ENCODE measurements around the gene SLMAP.

The SLMAP gene

DNA sequence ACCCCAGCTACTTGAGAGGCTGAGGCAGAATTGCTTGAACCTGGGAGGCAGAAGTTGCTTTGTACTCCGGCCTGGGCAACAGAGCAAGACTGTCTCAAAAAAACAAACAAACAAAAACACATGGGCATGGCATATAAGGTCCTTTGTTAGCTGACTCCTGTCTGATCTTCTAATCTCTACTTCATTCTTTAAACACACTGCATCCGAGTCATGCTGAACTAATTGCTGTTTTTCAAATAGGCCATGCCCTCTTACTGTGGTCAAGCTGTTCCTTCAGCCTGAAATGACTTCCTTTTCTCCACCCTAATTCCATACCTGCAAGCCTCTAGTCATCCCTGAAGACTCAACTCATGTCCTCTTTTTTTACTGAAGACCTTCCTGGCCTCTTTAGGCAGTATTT lies 22.3 kb upstream of the SLMAP start:
- Histone ChIP-seq H4K20me1 (ENCODE audit: insufficient read depth, low read length) (no peaks in the 10 kb centered on the region), H3K9ac (ENCODE audit: low read length) (no peak overlapping the region), H3K36me3 (replicated peaks; ENCODE audit: insufficient read depth, low read length) (no peaks in the 10 kb centered on the region), H3K27me3 (replicated peaks; ENCODE audit: insufficient read depth, low read length) (no peaks in the 10 kb centered on the region), H3K4me3 (ENCODE audit: low read length) (no peak overlapping the region), H3K9me3 (replicated peaks; ENCODE audit: insufficient read depth, low read length) (no peaks in the 10 kb centered on the region), H3K4me2 (ENCODE audit: low read depth, low read length) (no peak overlapping the region), H3K79me2 (ENCODE audit: low read length) (no peaks in the 10 kb centered on the region), H3F3A (ENCODE audit: insufficient read depth, low read length) (no peaks in the 10 kb centered on the region), H3K4me1 (ENCODE audit: low read length) (no peaks in the 10 kb centered on the region), H2AFZ (ENCODE audit: low read length) (no peak overlapping the region), H3K9me2 (replicated peaks; ENCODE audit: insufficient read depth, low read length) (no peaks in the 10 kb centered on the region), H3K27ac (ENCODE audit: low read length) (no peak overlapping the region)
- no peak for DNase-seq
- TF ChIP-seq EZH2phosphoT487 (IDR thresholded peaks at IDR 0.05; ENCODE audit: low read length) = no peak
- TF ChIP-seq, protein P1, sequence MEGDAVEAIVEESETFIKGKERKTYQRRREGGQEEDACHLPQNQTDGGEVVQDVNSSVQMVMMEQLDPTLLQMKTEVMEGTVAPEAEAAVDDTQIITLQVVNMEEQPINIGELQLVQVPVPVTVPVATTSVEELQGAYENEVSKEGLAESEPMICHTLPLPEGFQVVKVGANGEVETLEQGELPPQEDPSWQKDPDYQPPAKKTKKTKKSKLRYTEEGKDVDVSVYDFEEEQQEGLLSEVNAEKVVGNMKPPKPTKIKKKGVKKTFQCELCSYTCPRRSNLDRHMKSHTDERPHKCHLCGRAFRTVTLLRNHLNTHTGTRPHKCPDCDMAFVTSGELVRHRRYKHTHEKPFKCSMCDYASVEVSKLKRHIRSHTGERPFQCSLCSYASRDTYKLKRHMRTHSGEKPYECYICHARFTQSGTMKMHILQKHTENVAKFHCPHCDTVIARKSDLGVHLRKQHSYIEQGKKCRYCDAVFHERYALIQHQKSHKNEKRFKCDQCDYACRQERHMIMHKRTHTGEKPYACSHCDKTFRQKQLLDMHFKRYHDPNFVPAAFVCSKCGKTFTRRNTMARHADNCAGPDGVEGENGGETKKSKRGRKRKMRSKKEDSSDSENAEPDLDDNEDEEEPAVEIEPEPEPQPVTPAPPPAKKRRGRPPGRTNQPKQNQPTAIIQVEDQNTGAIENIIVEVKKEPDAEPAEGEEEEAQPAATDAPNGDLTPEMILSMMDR (IDR thresholded peaks at IDR 0.05; ENCODE audit: low read length) = no peak
- no peak for TF ChIP-seq EZH2 (optimal IDR thresholded peaks at IDR 0.05; ENCODE audit: low read depth, low read length)

DNA sequence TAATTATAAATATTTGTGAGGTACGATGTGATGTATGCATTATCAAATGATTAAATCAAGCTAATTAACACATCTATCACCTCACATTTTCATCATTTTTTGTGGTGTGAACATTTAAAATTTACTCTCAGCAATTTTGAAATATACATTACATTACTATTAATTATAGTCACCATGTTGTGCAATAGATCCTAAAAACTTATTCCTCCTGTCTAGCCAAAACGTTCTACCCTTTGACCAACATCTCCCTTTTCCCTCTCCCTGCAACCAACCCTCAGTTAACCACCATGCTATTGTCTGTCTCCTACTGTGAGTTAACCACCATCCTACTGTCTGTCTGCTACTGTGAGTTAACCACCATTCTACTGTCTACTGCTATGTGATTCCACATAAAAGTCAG lies 20.7 kb upstream of the SLMAP start:
- H4K20me1 ChIP-seq (ENCODE audit: insufficient read depth, low read length) = no peaks in the 10 kb centered on the region
- no peaks in the 10 kb centered on the region for H3K9me3 ChIP-seq (replicated peaks; ENCODE audit: insufficient read depth, low read length)
- no peaks in the 10 kb centered on the region for H3K9me2 ChIP-seq (replicated peaks; ENCODE audit: insufficient read depth, low read length)
- H3K4me1 ChIP-seq (ENCODE audit: low read length) = no peaks in the 10 kb centered on the region
- H3F3A ChIP-seq (ENCODE audit: insufficient read depth, low read length) = no peaks in the 10 kb centered on the region
- no peak overlapping the region for H3K27ac ChIP-seq (ENCODE audit: low read length)
- no peak overlapping the region for H3K9ac ChIP-seq (ENCODE audit: low read length)
- no peak overlapping the region for H2AFZ ChIP-seq (ENCODE audit: low read length)
- H3K27me3 ChIP-seq (replicated peaks; ENCODE audit: insufficient read depth, low read length) = no peaks in the 10 kb centered on the region
- TF ChIP-seq, protein P1 (IDR thresholded peaks at IDR 0.05; ENCODE audit: low read length) = no peak
- TF ChIP-seq EZH2phosphoT487 (IDR thresholded peaks at IDR 0.05; ENCODE audit: low read length) = no peak
- no peak for TF ChIP-seq EZH2 (optimal IDR thresholded peaks at IDR 0.05; ENCODE audit: low read depth, low read length)
- H3K36me3 ChIP-seq (replicated peaks; ENCODE audit: insufficient read depth, low read length) = no peaks in the 10 kb centered on the region
- no peaks in the 10 kb centered on the region for H3K79me2 ChIP-seq (ENCODE audit: low read length)
- no peak overlapping the region for H3K4me2 ChIP-seq (ENCODE audit: low read depth, low read length)
- no peak for DNase-seq
- H3K4me3 ChIP-seq (ENCODE audit: low read length) = no peak overlapping the region

DNA sequence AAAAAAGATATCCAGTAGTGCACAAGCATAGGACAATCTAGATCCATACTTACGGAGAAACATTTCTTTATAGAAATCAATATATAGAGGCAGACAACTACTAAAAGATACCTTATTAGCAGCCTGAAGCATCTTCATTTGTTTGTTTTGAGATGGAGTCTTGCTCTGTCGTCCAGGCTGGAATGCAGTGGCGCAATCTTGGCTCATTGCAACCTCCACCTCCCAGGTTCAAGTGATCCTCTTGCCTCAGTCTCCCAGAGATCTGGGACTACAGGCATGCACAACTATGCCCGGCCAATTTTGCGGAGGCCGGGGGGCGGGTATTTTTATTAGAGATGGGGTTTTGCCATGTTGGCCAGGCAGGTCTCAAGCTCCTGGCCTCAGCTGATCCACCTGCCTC lies 18.3 kb upstream of the SLMAP start:
- Histone ChIP-seq H3K27me3 (replicated peaks; ENCODE audit: insufficient read depth, low read length) (no peaks in the 10 kb centered on the region), H3F3A (ENCODE audit: insufficient read depth, low read length) (no peaks in the 10 kb centered on the region), H3K36me3 (replicated peaks; ENCODE audit: insufficient read depth, low read length) (no peaks in the 10 kb centered on the region), H3K4me3 (ENCODE audit: low read length) (no peak overlapping the region), H2AFZ (ENCODE audit: low read length) (no peak overlapping the region), H3K9ac (ENCODE audit: low read length) (no peak overlapping the region), H3K79me2 (ENCODE audit: low read length) (no peaks in the 10 kb centered on the region), H3K4me1 (ENCODE audit: low read length) (no peaks in the 10 kb centered on the region), H3K27ac (ENCODE audit: low read length) (no peak overlapping the region), H3K9me3 (replicated peaks; ENCODE audit: insufficient read depth, low read length) (no peaks in the 10 kb centered on the region), H3K4me2 (ENCODE audit: low read depth, low read length) (no peak overlapping the region), H3K9me2 (replicated peaks; ENCODE audit: insufficient read depth, low read length) (no peaks in the 10 kb centered on the region), H4K20me1 (ENCODE audit: insufficient read depth, low read length) (no peaks in the 10 kb centered on the region)
- DNase-seq = no peak
- TF ChIP-seq EZH2phosphoT487 (IDR thresholded peaks at IDR 0.05; ENCODE audit: low read length) = no peak
- TF ChIP-seq, protein P1 (IDR thresholded peaks at IDR 0.05; ENCODE audit: low read length) = no peak
- TF ChIP-seq EZH2 (optimal IDR thresholded peaks at IDR 0.05; ENCODE audit: low read depth, low read length) = no peak

Measured in MM.1S (cell line).